HG02938 (cell line): Measurements from ENCODE around the gene KIF20B.

Experiments used
- ATAC-seq: cut with Tn5 transposase; IDR thresholded peaks from one replicate; pipeline ENCODE4 v1.9.1; 2021; ENCODE audit warnings: mild to moderate bottlenecking, moderate library complexity; ENCODE audit not compliant: unreplicated experiment

Gene KIF20B

DNA sequence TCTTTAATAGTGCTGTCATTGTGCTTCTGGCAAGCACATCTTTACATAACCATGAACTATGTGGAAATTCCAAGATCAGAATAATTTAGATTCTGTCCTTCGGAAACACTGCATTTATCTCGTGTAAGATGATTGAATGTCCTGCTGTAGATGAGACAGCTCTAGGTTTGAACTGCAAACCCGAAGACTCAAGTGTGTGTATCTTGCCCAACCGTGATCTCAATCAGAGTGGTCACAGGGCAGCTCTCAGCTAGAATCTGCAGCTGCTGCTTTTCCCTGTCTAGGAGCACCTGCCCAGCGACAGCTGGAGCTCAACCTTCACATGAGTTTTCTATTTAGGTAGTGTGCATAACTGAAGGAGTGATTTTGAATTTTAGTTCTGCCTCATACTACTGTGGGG is 17.5 kb upstream of the KIF20B start:
- ATAC-seq, result no peak

DNA sequence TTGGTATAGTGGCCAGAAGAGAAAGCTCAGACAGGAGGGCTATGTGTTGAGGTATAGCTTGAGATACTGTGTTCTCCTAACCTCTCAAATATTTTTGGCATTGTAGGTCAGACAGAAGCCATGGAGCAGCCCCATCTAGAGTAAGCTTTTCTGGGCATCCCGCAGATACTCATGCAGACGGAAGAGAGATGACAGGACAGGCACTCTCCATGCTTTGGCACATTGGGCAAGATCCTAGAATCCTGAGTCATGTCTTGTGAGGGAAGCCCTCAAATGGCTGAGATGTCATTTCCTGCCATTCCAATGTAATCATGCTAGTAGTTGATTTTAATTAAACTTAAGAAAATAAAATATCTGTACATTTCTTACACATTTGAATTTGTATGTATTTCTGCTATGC is 16.8 kb upstream of the KIF20B start:
- ATAC-seq, result no peak

DNA sequence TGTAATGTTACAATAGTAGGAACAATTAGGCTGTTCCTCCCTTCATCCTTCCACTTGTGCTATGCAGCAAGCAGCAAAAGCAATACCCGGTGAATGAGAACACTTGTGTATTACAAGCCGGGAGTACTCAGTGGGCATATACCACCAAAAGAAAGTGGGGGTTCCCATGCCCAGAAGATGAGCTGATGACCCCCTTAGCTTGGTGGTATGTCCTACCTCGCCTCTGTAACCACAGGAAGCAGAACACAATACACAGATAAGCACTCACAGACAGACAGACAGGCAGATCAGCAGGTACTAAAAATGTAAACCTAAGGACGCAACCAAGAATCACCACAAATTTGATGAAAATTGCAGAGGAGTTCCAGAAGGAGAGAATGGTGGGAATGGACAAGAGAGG is 15.5 kb upstream of the KIF20B start:
- no peak for ATAC-seq

DNA sequence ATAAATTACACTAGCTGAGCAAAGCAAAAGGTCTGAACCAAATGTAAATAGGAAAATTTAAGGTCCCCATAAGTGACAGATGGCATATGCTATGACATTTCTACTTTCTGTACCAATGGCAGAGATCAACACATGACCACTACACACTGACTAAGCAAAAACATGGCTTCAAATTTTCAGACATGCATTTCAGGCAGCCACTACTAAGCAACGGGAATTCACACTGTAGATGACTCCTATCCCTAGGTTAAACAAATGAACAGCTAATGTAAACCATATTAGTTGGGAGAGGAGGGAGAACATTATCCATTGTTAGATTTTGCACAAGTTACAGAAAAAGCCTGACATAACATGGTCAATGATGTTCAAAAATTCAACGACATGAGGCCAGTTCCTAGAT is 11.4 kb upstream of the KIF20B start:
- no peak for ATAC-seq

DNA sequence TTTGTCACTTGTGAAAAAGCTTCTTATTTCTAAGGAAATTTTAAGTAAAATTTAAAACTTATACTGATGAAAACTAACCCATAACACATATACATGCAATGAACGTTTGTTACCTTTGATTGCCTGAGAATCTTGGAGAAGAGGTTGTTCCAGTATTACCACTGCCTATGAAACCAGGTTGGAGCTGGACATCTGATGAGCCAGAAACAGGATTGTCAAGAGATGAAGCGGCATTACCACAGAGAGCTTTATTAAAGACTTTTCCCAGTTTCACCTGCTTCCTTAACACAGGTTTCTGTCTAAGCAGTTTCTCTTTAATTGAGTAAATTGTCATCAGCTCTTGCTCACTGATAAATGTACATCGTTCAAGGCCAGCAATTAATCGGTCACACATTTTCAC is 9.0 kb upstream of the KIF20B start:
- no peak for ATAC-seq

DNA sequence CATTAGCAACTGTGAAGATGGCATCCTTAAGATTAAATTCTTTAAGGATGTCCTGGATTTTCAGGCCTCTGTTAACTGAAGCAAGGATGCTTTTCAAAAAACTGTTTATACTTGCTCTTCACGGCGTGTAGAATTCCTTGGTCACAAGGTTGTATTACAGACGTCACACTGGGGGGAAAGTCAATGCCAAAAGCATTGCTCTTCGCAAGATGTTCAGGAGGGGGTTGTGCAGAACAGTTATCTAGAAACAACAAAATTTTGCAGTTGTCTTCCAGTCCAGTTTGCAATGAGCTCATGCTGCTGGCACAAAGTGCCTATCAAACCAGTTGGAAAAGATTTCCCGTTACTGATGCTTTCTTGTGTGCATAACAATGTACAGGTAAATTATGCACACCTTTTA is 8.2 kb upstream of the KIF20B start:
- ATAC-seq, result no peak

DNA sequence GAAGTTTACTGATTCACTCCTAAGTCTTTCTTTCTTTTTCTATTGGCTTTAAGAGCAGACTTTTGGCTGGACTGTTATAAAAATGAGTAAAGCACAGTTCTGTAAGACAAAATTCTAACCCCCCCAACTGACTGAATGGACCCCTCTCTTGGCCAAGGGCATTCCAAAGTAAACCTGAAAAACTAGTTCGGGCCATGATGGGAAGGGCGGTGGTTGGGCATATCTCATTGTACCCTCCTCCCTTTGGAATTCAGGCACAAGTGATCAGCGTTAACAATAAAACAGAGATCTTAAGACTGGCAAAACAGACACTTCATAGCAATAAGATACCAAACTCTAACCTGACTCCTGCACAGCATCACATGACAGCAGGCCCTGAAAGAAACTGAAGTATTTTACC is 6.1 kb upstream of the KIF20B start:
- no peak for ATAC-seq

DNA sequence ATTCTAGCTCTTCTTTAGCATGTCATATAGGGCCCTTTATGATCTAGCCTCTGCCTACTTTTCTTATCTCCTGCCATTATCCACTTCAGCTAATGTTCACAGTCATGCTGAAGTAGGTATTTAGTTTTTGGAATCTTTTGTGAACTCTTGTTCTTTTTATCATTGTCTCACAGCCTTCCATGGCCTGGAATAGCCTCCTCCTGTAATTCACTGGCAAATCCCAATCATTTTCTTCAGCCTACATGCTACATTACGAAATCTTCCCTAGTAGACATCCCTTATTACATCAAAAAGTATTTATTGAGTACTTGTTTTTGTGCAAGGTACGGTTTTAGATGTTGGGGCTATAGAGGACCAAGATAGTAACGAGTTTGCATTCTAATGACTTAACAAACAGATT is 3.4 kb upstream of the KIF20B start:
- ATAC-seq, result no peak

DNA sequence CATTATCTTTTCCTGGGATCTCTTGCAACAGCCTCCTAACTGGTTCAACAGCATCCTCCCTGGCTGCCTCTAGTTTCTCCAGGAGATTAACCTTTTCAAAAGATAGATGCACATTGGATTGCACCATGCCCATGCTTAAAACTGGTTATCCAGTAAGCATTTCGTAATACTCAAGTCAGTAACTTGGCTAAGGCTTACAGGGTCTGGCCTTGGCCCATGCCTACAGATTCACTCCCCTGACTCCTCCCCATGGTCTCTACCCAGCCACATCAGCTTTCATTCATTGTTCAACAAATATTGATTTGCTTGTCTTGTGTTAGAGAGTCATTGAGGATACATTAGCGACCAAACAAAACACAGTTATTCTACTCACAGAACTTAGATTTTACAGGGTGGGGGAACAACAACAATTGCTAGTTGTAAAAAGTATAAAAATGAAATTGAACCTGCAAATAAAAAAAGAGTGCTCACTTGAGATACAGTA is 1.8 kb upstream of the KIF20B start:
- no peak for ATAC-seq

DNA sequence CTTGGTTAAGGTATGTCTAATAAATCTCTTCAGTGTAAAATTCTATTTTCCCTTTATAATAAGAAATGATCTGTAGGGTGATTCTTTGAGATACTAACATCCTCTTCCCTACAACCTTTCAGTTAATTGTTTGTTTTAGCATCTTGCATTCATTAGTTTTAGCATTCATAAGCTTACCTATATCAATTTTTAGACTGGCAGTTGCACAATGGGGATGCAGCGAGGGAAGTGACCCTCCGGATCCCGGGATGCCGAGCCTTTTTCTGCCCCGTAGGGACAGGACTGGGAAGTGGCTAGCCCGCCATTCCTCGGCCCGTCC is 508 bp upstream of the KIF20B start:
- ATAC-seq, result no peak

DNA sequence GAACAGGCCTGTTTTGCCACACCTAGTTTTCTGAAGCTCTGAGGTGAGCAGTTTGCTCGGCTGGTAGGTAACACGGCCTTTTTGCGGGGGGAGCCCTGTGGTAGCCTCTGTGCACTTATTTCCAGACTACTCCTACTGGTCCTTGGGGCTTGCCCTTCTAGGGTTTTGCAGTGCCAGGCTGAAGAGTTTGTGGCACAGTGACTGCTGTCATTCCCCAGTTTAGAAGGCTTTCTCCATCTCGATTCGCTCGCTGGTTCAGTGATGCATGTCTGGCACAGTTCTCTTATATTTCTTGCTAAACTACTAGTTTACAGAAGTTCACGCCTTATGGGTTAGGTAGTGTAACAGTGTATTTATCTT is 711 bp downstream of the KIF20B start:
- no peak for ATAC-seq

DNA sequence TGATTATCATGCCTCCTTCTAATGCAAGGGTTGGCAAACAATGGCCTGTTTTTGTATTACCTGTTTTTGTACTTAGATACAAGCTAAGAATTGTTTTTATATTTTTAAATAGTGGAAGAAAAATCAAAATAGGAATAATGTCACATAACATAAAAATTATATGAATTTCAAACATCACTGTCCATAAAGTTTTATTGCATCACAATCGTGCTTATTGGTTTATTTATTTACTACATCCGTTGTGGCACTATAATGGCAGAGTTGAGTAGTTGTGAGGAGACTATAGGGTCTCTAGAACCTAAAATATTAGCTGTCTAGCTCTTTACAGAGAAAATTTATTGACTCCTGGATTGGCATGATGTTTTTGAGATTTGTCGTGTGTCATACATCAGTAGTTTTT is 4.1 kb downstream of the KIF20B start:
- ATAC-seq, result no peak

DNA sequence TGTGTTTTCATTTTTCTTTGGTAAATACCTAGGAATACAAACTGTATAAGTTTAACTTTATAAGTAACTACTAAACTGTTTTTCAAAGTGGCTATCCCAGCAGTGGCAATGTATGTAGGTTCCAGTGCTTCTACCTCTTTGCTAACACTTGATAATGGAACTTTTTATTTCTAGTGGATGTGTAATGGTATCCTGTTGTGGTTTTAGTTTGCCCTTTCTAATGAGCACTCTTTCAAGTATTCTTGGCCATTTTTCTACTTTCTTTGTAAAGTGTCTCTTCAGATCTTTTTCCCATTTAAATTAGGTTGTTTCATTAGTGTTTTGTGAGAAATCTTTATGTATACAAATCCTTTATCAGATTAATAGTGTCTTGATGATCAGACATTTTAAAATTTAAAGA is 4.6 kb downstream of the KIF20B start:
- no peak for ATAC-seq

DNA sequence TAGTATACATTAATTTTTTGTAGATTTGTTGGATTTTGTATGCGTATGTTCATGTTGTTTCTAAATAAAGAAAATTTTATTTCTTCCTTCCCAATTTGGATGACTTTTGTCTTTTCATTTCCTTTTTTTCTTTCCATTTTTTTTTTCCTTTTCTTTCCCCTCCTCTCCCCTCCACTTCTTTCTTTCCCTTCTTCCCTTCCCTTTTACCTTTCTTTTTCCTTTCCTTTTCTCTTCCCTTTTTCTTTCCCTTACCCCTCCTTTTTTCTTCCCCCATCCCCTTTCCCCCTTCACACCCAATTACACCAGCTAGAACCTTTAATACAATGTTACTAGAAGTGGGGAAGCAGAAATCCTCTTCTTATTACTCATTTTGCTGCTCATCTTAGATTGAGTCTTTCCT is 6.0 kb downstream of the KIF20B start:
- no peak for ATAC-seq

DNA sequence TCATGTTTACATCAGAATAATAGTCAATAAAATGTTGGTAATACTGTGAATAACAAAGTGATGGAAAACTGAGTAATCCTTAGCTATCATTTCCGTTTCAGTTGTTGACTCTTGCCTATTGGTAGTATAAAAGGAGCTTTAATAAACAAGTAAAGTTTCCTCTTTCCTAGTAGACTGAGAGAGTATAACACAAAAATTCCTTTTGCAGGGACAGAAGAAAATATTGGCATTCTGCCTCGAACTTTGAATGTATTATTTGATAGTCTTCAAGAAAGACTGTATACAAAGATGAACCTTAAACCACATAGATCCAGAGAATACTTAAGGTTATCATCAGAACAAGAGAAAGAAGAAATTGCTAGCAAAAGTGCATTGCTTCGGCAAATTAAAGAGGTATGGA is 9.4 kb downstream of the KIF20B start:
- no peak for ATAC-seq

DNA sequence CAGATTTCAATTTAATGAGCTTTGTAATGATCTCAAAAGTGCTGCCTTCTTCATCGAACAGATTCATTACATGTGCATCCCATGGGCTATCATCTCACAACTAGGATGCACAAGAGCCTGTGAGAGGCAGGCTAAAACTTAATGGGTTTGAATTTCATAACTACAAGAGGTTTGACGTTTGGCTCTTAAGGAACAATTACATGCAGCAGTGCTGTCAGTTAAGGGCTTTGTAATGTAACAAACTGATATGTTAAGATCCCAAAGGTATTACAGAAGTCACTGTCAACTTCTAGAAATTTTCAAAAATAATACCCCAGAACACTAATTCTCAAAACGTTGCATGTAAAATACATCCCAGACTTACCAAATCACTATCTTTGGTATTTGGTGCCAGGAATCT is 33.2 kb downstream of the KIF20B start:
- ATAC-seq, result no peak

DNA sequence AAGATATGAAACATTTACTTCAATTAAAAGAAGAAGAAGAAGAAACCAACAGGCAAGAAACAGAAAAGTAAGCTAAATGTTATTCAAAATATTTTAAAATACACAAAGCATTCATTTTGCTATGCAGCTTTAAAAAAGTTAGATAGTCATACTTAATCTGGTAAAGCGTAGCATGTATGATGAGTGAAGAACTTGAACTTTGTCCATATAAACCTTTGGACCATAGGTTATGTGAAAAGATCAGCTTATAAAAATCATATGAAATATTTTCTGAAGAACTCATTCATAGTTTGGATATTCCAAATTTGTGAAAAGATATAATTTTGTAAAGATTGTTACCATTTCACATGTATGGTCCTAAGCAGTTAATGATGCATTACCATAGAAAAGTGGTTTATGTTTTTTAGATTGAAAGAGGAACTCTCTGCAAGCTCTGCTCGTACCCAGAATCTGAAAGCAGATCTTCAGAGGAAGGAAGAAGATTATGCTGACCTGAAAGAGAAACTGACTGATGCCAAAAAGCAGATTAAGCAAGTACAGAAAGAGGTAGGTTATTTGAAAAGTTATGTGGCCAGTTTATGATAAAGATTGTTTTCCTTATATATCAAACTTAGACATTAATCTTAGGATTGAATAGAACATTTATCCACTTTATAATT is 37.3 kb downstream of the KIF20B start:
- ATAC-seq, result peak; percentile 79

DNA sequence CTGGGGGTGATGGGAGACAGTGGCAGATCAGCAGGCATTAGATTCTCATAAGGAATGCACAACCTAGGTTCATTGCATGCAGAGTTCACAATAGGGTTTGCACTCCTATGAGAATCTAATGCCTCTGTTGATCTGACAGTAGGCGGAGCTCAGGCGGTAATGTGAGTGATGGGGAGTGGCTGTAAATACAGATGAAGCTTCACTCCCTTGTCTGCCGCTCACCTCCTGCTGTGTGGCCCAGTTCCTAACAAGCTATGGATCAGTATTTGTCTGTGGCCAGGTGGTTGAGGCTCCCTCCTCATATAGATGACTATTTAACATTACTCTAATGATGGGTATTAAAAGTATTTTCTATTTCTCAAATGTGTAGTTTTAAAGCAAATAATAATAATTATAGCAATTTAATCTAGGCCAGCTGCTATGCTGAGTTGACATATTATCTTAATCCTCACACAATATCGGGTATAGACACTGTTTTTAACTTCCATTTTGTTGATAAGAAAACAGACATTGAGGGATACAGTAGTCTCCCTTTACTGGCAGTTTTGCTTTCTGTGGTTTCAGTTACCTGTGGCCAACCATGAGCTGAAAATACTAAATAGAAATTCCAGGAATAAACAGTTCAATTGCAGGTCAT is 39.9 kb downstream of the KIF20B start:
- no peak for ATAC-seq

DNA sequence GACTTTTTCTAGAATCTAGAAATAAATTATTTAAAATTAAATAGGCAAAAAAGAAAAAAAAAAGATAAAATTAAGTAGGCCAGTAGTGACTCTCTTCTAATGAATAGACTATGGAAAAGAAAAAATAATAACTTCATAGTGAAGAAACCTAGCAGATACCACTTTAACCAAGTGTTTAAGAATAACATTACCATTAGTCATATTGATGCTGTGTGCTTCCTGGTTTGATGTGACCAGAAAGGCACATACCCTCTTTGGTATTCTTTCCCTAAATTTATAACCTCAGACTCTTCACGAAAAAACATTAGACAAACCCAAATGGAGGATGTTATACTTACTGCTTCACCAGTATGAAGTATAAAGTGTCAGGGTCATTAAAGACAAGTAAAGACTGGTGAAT is 42.6 kb downstream of the KIF20B start:
- ATAC-seq, result no peak

DNA sequence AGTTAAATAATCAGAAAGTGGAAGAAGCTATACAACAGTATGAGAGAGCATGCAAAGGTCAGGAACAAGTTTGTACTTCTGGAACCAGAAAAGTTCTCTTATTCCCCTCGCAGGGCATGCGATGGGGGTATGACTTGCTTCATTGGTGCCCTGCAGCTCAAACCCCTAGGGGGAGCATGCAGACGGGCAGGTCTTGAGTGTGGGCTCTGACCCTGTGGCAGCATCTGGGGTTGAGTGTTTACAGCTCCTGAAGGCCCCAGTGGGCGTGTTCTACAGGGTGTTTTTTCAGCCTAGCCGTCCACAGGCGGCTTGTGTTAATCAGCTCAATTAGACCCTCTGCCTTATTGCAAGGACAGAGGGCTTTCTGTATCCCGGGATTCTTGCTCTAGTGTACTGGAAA is 44.5 kb downstream of the KIF20B start:
- ATAC-seq, result no peak

DNA sequence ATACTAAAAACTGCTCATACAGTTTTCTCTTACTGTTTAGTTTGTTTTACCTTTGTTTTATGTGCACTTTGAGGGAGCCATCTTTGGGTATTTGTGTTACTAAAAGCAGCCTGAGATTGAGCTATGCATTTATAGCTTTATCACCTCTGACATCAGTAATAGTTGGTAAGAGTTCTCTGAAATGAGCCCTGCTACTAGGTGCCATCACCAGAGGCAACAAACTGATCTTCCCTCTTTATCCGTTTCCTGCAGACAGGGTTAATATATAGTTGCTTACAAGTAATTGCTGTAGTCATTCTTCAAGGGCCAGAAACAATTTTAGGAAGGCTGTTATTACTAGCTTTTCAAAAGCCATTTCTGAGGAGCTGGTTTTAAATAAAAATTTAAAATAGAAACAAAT is 49.1 kb downstream of the KIF20B start:
- ATAC-seq, result no peak

DNA sequence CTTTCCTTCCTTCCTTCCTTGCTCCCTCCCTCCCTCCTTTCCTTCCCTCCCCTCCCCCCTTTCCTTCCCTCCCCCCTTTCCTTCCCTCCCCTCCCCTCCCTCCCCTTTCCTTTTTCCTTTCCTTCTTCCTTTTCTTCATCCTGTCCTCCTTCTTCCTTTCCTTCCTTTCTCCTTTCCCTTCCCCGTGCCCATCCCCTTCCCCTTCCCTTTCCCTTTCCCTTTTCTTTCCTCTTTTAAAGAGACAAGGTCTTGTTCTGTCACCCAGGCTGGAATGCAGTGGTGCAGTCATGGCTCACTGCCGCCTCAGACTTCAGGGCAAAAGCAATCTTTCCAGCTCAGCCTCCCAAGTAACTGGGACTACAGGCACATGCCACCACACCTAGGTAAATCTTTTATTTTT is 54.0 kb downstream of the KIF20B start:
- no peak for ATAC-seq

DNA sequence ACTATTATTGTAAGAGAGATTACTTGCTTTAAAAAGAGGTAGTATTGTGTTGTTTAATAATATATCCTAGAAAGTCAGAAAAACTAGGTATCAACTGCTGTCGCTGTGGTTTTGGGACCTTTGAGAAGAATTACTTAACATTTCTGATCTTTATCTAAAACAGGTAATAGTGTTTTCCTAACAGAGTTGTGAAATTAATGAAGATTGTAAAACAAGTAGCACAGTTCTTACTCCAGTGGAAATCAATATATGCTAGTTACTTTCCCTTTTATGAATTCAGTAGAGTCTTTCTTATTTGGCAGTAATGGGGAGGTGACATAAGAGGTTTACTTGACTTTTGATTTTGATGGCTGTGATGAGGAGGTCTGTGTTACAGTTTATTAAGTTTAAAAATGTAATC is 58.1 kb downstream of the KIF20B start:
- ATAC-seq, result no peak
